Stimulated activated CD8-positive, alpha-beta memory T cell treated with anti-CD3 and anti-CD28 coated beads, Interleukin-7, amount 100 ng/mL, for 24 hours (primary cell): ENCODE measurements around the gene DCC.

ENCODE experiments used
- DNase-seq: peaks from one replicate; pipeline ENCODE4 v3.0.0-alpha.2; 2020; ENCODE audit warnings: low read depth

DCC gene

DNA sequence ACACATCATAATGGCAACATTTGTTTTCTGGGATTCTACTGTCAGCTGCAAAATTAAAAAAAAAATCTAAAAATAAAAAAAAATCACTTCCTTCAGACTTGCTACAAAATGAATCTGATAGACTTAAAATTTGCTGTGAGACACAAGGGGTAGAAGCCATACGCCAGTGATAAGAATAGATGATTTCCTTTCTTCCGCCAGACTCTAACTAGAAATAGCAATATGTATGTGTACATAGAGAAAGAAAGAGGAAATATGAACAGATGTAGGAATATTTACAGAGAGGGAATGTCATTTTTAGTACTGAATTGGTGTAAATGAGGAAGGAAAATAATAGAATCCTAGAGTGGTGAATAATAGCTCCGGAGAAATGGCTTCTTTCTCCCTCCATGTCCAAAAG is 574.2 kb downstream of the DCC start:
- DNase-seq = no peak

GRCh38 chr18:52920665-52921064 is 580.7 kb downstream of the DCC start:
- DNase-seq = no peak

DNA sequence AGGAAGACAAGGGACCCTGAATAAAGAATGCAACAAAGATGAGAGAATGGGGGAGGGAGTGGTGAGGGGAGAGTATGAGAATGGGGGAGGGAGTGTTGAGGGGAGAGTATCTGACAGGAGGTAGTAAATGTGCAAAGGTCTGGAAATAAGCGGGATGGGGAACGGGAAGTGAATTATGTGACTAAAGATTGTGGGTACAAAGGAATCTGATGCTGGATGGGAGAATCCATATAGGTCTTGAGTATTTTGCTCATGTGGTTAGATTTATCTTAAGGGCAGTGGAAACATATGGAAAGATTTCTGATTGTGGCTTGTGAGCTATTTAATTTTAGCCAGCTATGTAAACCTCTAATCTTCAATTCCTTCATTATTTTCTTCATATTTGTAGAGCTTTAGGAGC is 593.4 kb downstream of the DCC start:
- DNase-seq = no peak

DNA sequence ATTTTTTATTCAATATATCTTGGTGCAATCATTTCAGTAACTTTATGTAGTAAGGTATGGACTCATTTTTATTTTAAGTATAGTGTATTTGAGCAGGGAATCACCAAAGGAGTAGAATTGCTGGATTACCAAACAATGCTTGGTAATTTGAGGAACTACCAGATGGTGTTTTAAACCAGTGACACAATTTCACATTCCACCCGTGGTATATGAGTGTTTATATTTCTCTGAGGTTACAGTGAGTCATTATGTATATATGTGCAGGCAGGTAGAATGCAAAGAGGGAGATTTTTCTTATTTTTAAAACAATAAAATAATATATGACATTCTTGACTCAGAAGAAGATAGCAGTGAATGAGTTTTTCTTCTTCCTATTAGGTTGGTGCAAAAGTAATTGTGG is 596.9 kb downstream of the DCC start:
- DNase-seq = no peak

DNA sequence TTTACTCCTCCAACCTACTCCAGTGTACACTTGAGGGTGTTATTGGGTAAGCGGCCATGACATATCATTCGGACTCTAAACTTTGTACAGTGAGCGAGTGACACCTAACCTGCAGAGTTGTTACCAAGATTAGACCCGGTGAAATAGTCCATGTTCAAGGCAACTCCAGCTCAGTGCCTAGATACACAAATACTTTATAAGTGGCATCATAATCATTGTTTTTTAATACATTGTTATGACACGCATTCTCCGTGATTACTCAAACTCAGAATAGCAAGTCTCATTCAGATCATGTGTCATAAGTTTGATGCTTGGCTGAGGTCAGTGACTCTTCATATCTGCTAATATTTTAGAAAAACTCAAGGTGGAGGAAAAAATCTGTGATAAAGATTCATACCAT is 597.8 kb downstream of the DCC start:
- DNase-seq = no peak

DNA sequence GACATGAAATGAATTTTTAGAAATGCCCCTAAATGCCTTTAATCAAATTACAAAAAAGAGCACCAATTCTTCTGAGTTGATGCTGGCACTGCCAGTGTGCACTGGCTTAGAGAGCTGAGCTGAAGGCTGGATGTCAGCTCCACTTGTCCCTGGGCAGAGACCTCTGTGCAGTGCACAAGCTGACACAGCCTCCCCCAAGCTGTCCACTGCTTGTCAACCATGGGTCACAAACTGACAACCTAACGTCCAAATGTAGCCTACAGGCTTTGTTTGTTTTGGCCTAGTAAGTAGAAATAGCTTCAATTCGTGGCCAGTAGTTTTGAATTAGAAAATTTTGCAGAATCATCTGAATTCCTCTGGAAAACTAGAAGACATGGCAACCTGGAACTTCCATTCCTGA is 605.6 kb downstream of the DCC start:
- DNase-seq = no peak

DNA sequence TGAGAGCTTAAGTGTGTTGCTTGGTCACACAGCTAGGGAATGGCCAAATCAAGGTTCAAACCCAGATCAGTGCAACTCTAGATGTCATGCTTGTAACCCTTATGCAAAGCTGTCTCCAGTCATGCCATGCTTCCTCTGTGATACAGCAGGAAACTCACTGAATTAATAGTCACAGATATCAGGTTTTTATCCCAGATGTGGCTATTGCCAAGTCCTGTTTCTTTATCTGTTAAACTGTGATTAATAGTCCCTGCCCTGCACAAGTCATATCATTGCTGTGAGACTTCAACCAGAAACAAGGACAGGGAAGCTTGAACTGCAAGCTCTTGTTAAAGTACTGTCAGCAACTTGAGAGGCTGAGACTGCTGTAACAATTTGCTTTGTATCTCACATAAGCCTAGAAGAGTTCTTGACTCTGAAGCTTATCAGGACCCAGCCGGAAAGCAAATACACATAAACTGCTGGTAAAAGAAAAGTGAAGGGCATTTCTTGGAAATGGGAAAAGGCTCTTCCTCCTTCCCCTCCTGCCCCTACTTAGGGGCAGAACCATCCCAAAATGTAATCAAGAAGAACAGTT is 609.0 kb downstream of the DCC start:
- no peak for DNase-seq

DNA sequence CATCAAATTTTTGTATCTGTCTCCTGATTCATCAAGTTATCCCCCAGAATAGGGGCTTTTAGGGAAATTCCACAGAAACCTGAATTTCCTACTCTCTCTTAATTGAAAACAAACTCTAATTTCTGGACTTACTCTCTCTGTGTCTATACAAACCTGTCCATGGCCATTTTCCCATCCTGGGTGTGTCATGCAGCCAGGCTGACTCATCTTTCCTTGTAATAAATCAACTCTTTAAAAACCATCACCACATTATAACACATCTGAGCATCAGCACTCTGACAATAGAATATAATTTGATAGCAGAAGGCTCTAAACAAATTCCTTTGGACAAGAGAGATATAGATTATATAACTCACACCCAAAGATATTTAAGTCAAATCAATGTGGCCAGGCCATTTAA is 610.2 kb downstream of the DCC start:
- no peak for DNase-seq

DNA sequence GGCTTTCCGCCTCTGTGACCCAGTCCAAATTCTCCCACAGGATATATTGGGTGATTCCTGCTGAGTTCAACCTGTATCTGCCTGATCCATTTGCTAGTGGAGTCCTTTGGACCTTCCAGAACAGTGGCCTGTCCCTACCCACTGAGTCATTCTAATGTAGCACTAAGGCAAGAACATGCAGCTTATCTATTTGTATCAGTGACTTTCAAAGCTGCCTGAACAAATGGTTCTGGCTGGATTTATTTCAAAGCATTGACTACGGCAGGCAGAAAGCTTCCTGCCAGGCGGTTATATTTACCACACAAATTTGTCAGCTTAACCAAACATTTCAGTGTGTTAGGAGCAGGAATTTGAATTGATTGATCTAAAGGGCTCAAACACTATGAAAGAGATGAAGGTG is 613.4 kb downstream of the DCC start:
- DNase-seq = no peak

DNA sequence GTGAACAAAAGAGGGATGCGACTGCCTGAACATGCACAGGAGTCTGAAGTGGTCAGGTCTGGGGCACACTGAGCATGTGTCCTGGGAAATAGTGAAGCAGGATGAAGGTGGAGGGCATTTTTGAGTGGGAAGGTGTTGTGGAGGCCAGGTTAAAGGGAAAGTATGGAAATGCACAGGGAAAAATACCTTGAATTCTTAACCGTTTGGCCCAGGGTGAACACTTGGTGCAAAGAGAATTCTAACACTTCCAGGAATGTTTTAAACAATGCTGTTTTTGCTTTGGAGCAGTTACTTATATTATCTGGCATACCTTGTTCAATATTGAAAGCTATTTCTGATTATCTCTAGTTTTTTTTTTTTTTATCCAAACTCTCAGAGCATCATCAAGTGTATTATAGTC is 623.5 kb downstream of the DCC start:
- no peak for DNase-seq

DNA sequence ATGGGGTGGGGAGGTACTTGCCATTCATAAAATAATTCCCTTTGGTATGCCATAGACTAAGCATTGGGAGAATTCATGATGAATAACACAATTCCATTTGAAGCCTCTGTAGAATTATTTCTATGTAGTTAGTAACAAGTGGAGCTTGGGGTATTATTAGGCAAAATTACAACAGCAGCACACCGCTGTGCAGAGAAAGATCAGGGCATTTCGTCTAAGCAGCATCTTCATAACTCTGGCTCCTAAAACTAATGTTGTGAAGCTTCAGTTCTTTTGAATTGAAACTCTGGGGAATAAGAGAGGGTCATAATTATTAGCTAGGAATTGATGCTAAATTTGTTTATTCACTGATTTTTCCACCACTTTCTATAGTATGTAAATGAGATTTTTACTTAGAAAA is 630.7 kb downstream of the DCC start:
- DNase-seq = no peak

GRCh38 chr18:52971097-52971496 is 631.1 kb downstream of the DCC start:
- no peak for DNase-seq

GRCh38 chr18:52979892-52980291 is 639.9 kb downstream of the DCC start:
- no peak for DNase-seq

- no peak for DNase-seq
Measured at GRCh38 chr18:52991246-52991645, 651.2 kb downstream of the DCC start.

- no peak for DNase-seq
Measured at GRCh38 chr18:52992041-52992440, 652.0 kb downstream of the DCC start.

DNA sequence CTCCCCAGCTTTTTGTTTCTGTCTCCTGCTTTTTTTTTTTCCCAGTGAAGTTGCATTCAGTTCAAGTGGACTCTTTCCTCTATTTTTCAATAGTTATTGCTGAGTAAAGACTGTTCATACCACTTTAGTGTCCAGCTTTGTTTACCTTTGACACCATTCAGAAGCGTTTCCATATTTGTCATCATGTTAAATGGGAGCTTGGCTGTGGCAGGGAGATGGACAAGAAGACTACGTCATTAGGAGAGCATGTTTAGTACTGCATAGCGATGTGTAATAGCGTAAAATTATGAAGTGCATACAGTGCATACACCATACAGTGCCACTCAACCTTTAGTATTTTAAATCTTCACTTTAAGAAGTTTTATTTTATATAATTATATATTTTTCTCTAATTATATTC is 655.9 kb downstream of the DCC start:
- DNase-seq = no peak

- no peak for DNase-seq
Measured at GRCh38 chr18:52999633-53000032, 659.6 kb downstream of the DCC start.

GRCh38 chr18:53004798-53005197 is 664.8 kb downstream of the DCC start:
- DNase-seq = no peak

- DNase-seq = no peak
Measured at GRCh38 chr18:53018791-53019190, 678.8 kb downstream of the DCC start.

GRCh38 chr18:53025247-53025646 is 685.2 kb downstream of the DCC start:
- DNase-seq = no peak

DNA sequence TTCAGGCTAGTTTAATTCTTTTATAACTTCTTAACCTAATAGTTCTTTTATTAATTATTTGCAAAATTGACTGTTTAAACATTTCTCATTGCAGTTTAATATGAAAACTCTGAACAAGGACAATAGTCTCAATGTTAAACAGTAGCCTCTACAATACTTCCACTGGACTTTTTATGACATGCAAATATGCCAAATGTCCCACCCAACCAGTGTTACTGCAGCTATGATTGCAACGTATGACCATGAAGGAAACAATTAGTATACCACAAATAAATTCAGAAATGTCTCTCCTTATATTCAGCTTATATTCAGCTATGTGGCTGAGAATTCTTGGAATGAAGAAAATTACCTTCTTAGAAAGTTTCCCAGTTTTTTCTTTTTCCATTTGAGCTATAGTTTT is 688.6 kb downstream of the DCC start:
- no peak for DNase-seq

DNA sequence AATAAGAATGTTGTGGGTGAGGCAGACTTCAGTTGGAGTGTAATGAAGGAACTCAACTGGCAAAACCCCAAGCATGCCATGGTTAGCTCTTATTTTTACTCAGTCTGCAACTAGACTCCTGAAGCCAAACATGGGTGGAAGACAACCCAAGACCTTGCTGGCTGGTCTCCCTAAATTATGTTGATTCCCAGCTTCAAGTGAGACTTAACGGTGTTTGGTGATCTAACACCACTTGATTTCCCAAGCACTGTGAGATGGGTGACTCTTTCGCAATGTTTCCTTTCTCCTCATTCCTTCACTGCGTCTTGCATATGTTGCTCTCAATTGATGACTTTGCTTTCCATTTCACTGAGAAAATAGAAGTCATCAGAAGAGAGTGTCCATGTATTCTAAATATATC is 693.1 kb downstream of the DCC start:
- DNase-seq = no peak

DNA sequence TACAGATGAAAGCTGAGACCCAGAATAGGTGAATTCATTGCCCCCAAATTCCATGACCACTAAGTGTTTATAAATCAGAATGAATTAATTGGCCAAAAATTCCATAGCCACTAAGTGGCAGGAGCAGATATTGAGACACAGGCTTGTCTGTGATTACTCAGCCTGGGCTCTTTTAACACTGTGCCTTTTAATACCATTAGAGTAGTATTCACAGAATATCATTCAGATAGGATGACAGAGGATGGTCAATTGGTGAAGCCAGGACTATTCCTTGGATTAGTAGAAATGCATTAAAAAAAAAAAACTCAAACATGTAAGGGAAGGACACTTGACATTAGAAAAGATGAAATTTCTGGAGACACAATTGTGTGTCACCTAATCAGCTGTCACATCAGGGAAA is 698.6 kb downstream of the DCC start:
- no peak for DNase-seq

DNA sequence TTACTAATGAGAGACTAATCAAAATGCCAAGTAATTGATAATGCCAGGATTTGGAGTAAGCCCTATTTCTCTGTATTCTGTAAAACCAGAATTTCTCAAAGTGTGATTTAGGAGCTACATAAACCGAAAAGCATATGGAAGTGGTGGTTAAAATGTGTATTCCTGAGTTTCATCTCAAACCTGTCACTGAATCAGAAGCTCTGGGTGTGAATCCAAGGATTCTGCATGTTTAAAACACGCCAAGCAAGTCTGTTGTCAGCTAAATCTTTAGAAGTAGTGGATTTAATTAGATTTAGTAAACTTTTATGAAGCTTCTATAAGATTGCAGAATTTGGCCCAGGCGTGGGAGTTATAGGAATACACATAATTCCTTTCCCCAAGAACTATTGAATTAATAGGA is 700.3 kb downstream of the DCC start:
- DNase-seq = no peak

DNA sequence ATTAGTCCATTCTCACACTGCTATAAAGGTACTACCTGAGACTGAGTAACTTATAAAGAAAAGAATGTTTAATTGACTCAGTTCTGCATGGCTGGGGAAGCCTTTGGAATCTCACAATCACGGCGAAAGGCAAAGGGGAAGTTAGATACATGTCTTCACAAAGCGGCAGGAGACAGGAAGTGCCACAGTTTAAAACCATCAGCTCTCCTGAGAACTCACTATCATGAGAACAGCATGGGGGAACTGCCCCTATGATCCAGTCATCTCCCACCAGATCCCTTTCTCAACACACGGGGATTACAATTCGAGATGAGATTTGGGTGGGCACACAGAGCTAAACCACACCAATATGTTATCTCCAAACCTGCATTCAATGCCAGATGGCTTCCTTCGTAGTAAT is 716.1 kb downstream of the DCC start:
- DNase-seq = no peak
